H1 (cell line): Measurements from ENCODE around the gene FAM169A. TPM values are rescaled to one million over a fixed set of nuclear protein-coding genes. Genes with fewer than 3 reads are reported as not detected.

Source experiments
- BCL11A ChIP-seq, 2 experiments: IDR thresholded peaks; one replicate each; pipeline ENCODE4 v1.6.1; 2011; ENCODE audit warnings: low read depth in 2 of 2, low read length in 2 of 2, mild to moderate bottlenecking in 2 of 2
- CEBPB ChIP-seq: IDR thresholded peaks from 2 replicates; pipeline ENCODE4 v1.6.1; 2012; ENCODE audit warnings: low read depth, low read length
- EP300 ChIP-seq, 2 experiments: IDR thresholded peaks; 1 replicate in 1 of 2; 2 replicates in 1 of 2; pipeline ENCODE4 v1.6.1; 2011 to 2012; ENCODE audit warnings: low read depth in 2 of 2, low read length in 2 of 2, mild to moderate bottlenecking in 2 of 2, borderline replicate concordance in 1 of 2, inconsistent platforms in 1 of 2, moderate library complexity in 1 of 2
- FOSL1 ChIP-seq: IDR thresholded peaks from 2 replicates; pipeline ENCODE4 v1.6.1; 2011; ENCODE audit warnings: mild to moderate bottlenecking, low read depth, low read length, moderate library complexity; ENCODE audit not compliant: insufficient read depth
- MAX ChIP-seq: IDR thresholded peaks from 2 replicates; pipeline ENCODE4 v1.6.1; 2012; ENCODE audit warnings: inconsistent platforms
- PHF8 ChIP-seq: fragments of 200-600 bp; sonication (generic); conservative IDR thresholded peaks from 2 replicates; pipeline ENCODE4 v1.7.1; 2012; ENCODE audit warnings: low read depth, mild to moderate bottlenecking, inconsistent platforms, low read length, moderate library complexity
- RAD21 ChIP-seq, 2 experiments: IDR thresholded peaks in 1 of 2; conservative IDR thresholded peaks in 1 of 2; 2 replicates each; pipeline ENCODE4 v1.6.1; 2011; ENCODE audit warnings: low read depth in 2 of 2, low read length in 2 of 2, improper control_type of control experiment in 1 of 2, inconsistent platforms in 1 of 2, mild to moderate bottlenecking in 1 of 2, moderate library complexity in 1 of 2
- RFX5 ChIP-seq: IDR thresholded peaks from 2 replicates; pipeline ENCODE4 v1.6.1; 2011; ENCODE audit warnings: low read depth, low read length, improper control_type of control experiment, borderline replicate concordance
- SP2 ChIP-seq: IDR thresholded peaks from 2 replicates; pipeline ENCODE4 v1.6.1; 2012; ENCODE audit warnings: mild to moderate bottlenecking, low read length, inconsistent platforms
- TEAD4 ChIP-seq: IDR thresholded peaks from 2 replicates; pipeline ENCODE4 v1.6.1; 2012; ENCODE audit warnings: low read depth, low read length, inconsistent platforms, mixed read lengths
- YY1 ChIP-seq: IDR thresholded peaks from 2 replicates; pipeline ENCODE4 v1.6.1; 2011; ENCODE audit warnings: low read depth, mild to moderate bottlenecking, low read length
- ZNF274 ChIP-seq: IDR thresholded peaks from 2 replicates; pipeline ENCODE4 v1.7.0; 2012; ENCODE audit warnings: low read length, borderline replicate concordance; ENCODE audit errors: extremely low read depth
- polyA plus RNA-seq, 7 experiments: library from polyadenylated mRNA; depleted of rRNA in 3 of 7; stranded (reverse) in 5 of 7; unstranded in 2 of 7; fragments of >200 nt in 5 of 7; fragments of 200-250 nt in 2 of 7; gene quantifications; 1 replicate in 5 of 7; 2 replicates in 1 of 7; 4 replicates in 1 of 7; pipeline versions ENCODE4 v1.2.1 to v1.2.3, GENCODE V29; 2011 to 2013; ENCODE audit warnings: missing spikeins in 2 of 7, mixed read lengths in 2 of 7
- total RNA-seq: library from RNA; stranded (reverse); fragmentation: NEBNext Ultra II Directional; extraction: Animal tissue kit (Norgen Biotek cat#: 25700); gene quantifications from 2 replicates; pipeline ENCODE4 v1.2.1, GENCODE V29; 2021

Gene FAM169A
- total and polyA plus RNA-seq, 2 of the 8 experiments (the other 6 are each of a cell fraction or from before 2014, with no cell fraction given) = 12.6 to 83.1 TPM

DNA sequence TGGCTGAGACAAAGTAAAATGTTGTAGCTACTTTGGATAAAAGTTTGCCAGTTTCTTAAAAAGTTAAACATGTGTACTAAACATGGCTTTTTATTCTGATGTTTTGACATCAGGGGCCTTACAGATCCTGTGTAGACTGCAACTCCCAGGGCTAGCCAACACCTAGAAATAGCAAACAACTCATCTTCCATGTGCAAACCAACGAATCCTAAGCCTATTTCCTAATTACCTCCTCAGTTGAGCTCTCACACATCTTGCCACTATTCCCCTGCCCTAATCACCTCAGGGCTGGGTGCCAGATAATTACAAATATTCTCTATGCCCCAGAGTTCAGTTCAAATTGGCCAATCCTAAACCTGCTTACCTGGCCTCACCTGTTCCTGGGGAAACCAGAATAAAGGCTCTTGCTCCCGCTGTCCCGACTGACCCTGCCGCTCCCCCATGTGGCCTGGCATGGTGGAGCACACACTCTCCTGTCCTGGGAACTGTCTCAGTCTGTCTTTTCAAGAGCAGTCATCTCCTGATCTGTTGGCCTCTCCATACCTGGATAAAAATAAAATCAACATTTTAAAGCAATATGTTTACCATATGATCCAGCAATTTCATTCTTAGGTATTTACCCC is 37.1 kb upstream of the FAM169A start (continued):
- TF ChIP-seq MAX (peak; percentile 45; the same call in 1 of the 2 replicates), TEAD4 (no peak), YY1 (no peak), BCL11A (IDR thresholded peaks at IDR 0.05; ENCODE audit: low read depth in 2 of 2, low read length in 2 of 2) (no peak), CEBPB (peak; percentile 32; the same call in 1 of the 2 replicates), PHF8 (no peak), FOSL1 (no peak), RFX5 (peak; percentile 99), RAD21 (IDR thresholded peaks at IDR 0.05 in 1 of 2, conservative IDR thresholded peaks at IDR 0.05 in 1 of 2; ENCODE audit: low read depth in 2 of 2, low read length in 2 of 2) (peak; percentile 98), SP2 (no peak), ZNF274 (no peak), EP300 (IDR thresholded peaks at IDR 0.05; ENCODE audit: borderline replicate concordance in 1 of 2, low read depth in 2 of 2, low read length in 2 of 2) (no peak)
